Measurements from ENCODE around the gene CAB39L. TPM values are rescaled to one million over a fixed set of nuclear protein-coding genes. Genes with fewer than 3 reads are reported as not detected.

CAB39L gene
- 1 to 10 TPM; 3.4 to 5.9 TPM for total RNA-seq
- total RNA-seq, result 5.4 to 20.5 reads per million in 2 donors

DNA sequence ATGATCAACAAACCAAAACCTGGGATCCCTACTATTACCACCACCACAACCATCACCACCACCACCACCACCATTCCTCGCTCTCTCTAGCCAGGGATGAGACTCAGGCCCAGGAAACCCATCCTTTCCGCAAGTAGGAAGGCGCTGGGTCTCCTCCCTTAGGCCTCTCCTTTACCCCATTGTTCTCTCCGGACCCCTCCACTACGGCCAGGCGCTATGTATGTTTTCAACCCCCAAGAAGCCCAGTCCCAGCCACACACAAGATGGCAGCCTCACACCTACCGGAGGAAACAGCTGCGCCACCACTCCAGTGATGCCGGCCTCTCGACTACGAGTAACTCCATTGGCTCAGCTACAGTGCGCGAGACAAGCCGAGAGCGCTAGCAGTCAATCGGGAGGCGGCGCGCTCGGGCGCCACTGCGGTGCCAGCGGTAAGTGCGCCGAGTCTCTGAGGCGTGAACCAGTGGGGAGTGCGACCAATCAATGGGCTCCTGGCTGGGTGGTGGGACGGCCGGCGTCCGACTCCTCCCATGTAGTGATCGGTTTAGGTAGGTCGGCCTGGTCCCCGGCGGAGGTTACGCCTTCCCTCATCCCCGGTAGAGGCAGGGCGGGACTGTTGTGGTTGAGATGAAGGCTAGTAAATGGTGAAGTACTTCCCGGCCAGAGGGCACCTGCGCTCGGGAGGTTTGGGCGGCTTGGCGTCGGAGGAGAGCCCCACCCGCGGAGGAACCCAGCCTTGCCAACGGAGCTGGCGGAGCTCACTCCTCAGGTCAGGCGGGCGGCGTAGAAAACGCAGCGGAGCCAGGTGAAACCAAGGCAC is at the start of gene CAB39L, which contains the start of gene SETDB2:
Gene CAB39L, minus strand, starts transcription at position 361 of the 820 bp plus-strand sequence. CDS start 61,154 bp downstream, outside the sequence.
Gene SETDB2, plus strand, starts transcription at position 571 of the 820 bp plus-strand sequence. CDS start 7,620 bp downstream, outside the sequence.
- H3K9me3 ChIP-seq (ENCODE audit: control insufficient read depth, low read length, poor library complexity, severe bottlenecking), result no peaks in the 10 kb centered on the region
- no peaks in the 10 kb centered on the region for H3K27me3 Mint-ChIP-seq
- peak; percentile 92 for ATAC-seq
- peak within 1 kb of the TSS; percentile 83 for H3K27ac Mint-ChIP-seq
- H3K4me3 Mint-ChIP-seq, result peak within 1 kb of the TSS; percentile 86
- no peaks in the 10 kb centered on the region for H3K36me3 Mint-ChIP-seq (ENCODE audit: low read depth)
- peak; percentile 96 to 99 (median 97) for DNase-seq
- H3K4me1 Mint-ChIP-seq, result peaks cover 21% of the 10 kb centered on the region

DNA sequence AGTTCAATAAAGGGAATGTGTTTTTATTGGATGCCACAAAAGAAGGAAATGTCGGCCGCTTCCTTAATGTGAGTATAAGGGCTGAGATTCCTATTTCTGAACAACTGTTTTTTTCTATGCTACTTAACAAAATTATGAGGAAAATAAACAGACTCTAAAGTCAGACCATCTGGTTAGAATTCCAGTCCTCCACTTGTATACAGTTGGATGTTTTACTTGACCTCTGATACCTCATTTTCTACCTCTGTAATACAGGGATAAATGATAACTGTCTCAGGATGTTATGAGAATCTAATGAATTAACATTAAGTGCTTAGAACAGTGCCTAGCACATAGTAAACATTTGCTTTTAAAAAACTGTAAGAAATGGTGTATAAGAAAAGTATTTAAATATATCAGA is 44.7 kb upstream of the CAB39L start:
- ATAC-seq (no peak), DNase-seq (no peak)
- H3K9me3 ChIP-seq (ENCODE audit: control insufficient read depth, low read length, poor library complexity, severe bottlenecking), result no peaks in the 10 kb centered on the region
- H3K4me3 Mint-ChIP-seq, result no peak overlapping the region
- H3K27ac Mint-ChIP-seq, result no peak overlapping the region
- H3K27me3 Mint-ChIP-seq, result no peaks in the 10 kb centered on the region
- H3K4me1 Mint-ChIP-seq, result peaks cover 2% of the 10 kb centered on the region
- H3K36me3 Mint-ChIP-seq (ENCODE audit: low read depth), result peaks cover 6% of the 10 kb centered on the region

DNA sequence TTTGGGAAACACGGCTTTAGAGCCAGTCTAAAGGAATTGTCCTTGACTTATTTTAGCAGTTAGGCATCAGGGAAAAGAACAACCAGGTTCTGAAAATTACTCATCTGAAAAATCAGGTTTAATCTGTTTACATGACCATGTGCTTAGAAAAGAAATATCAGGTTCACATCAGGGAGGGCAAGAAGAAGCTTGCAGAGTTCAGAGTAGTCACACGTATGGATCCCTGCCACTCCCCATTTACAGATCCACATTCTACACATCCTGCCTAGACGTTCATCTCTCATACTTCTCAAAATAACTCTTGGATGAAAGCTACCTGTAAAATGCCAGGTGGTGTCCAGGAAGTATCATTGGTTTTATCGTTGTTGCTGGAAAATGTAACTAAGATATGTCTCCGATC is 37.9 kb upstream of the CAB39L start:
- DNase-seq (no peak), ATAC-seq (no peak)
- no peak overlapping the region for H3K27ac Mint-ChIP-seq
- no peak overlapping the region for H3K4me3 Mint-ChIP-seq
- H3K36me3 Mint-ChIP-seq (ENCODE audit: low read depth), result peaks cover 6% of the 10 kb centered on the region
- H3K27me3 Mint-ChIP-seq, result no peaks in the 10 kb centered on the region
- peaks cover 2% of the 10 kb centered on the region for H3K4me1 Mint-ChIP-seq
- no peaks in the 10 kb centered on the region for H3K9me3 ChIP-seq (ENCODE audit: control insufficient read depth, low read length, poor library complexity, severe bottlenecking)

DNA sequence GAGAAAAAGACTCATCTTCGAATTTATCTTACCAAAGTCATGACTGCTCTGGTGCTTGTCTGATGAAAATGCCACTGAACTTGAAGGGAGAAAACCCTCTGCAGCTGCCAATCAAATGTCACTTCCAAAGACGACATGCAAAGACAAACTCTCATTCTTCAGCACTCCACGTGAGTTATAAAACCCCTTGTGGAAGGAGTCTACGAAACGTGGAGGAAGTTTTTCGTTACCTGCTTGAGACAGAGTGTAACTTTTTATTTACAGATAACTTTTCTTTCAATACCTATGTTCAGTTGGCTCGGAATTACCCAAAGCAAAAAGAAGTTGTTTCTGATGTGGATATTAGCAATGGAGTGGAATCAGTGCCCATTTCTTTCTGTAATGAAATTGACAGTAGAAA is 32.7 kb upstream of the CAB39L start:
- no peak for DNase-seq
- Mint-ChIP-seq H3K27ac (no peak overlapping the region), H3K36me3 (ENCODE audit: low read depth) (no peaks in the 10 kb centered on the region), H3K4me3 (no peak overlapping the region), H3K27me3 (no peaks in the 10 kb centered on the region), H3K4me1 (no peaks in the 10 kb centered on the region)
- H3K9me3 ChIP-seq (ENCODE audit: control insufficient read depth, low read length, poor library complexity, severe bottlenecking), result no peaks in the 10 kb centered on the region
- ATAC-seq, result no peak

DNA sequence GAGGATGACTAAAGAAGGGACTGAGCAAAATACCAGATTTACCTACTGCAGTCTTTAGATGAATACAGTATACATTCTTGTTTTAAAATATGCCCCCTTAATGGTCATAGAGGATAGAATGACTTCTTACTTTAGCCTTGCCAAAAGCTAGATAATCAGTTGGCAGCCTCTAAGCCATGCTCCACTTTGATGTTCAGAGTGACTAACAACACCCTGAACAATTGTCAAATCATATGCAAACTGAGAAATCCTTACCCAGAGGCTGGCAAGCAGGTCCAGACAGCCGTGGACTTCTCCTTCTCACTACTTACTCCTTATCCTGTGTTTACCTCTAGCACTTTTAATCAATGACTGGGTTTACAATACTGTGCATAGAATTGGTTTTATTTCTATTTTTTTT is 28.3 kb upstream of the CAB39L start:
- H3K4me3 Mint-ChIP-seq, result no peak overlapping the region
- ATAC-seq (no peak), DNase-seq (no peak)
- no peaks in the 10 kb centered on the region for H3K4me1 Mint-ChIP-seq
- H3K27ac Mint-ChIP-seq, result no peak overlapping the region
- H3K36me3 Mint-ChIP-seq (ENCODE audit: low read depth), result no peaks in the 10 kb centered on the region
- no peaks in the 10 kb centered on the region for H3K27me3 Mint-ChIP-seq
- H3K9me3 ChIP-seq (ENCODE audit: control insufficient read depth, low read length, poor library complexity, severe bottlenecking), result no peaks in the 10 kb centered on the region

DNA sequence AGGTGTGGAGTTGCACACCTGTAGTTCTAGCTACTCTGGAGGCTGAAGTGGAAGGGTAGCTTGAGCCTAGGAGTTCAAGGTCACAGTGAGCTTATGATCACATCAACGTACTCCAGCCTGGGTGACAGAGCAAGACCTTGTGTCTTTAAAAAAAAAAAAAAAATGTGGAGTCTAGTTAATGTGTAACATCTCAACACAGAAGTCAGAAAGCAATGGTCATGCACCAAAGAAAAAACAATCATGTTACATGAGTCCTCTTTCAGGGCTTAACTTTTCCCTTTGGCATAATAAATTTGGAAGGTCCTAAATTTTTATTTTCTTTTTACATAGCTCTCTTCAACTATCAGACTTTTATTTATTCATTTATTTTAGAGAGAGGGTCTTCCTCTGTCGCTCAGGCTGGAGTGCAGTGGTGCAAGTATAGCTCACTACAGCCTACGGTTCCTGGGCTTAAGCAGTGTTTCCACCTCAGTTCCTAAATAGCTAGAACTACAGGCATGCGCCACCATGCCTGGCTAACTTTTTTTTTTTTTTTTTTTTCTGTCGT is 22.5 kb upstream of the CAB39L start:
- H3K4me3 Mint-ChIP-seq, result no peak overlapping the region
- no peak overlapping the region for H3K27ac Mint-ChIP-seq
- peaks cover 5% of the 10 kb centered on the region for H3K36me3 Mint-ChIP-seq (ENCODE audit: low read depth)
- H3K9me3 ChIP-seq (ENCODE audit: control insufficient read depth, low read length, poor library complexity, severe bottlenecking), result no peaks in the 10 kb centered on the region
- no peak for ATAC-seq
- peaks cover 2% of the 10 kb centered on the region for H3K4me1 Mint-ChIP-seq
- DNase-seq, result no peak
- no peaks in the 10 kb centered on the region for H3K27me3 Mint-ChIP-seq

DNA sequence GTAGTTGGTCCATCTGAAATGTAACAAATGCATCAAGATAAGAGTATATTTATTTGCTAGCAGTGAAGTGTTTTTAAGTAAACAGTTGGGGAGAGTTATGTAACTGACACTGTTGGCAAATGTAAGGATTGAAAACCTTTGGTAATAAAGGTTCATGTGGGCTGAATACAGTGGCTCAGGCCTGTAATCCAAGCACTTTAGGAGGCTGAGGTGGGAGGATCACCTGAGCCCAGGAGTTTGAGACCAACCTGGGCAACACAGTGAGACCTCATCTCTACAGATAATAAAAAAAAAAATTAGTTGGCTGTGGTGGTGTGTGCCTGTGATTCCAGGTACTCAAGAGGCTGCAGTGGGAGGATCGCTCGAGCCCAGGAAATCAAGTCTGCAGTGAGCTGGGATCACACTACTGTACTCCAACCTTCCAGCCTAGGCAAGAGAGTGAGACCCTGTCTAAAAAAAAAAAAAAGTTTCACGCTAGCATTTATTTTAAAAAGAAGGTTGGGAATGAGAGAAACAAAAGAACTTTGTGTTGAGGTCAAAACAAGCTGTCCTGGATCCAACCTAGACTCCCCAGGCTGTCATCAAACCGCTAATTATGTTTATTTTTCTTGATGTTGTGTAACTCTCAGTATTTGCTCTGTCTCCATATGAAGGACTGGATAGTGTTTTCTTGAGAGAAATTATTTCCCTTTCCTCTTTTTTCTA is 20.9 kb upstream of the CAB39L start:
- ATAC-seq, result no peak
- H3K36me3 Mint-ChIP-seq (ENCODE audit: low read depth), result peaks cover 7% of the 10 kb centered on the region
- DNase-seq, result no peak

DNA sequence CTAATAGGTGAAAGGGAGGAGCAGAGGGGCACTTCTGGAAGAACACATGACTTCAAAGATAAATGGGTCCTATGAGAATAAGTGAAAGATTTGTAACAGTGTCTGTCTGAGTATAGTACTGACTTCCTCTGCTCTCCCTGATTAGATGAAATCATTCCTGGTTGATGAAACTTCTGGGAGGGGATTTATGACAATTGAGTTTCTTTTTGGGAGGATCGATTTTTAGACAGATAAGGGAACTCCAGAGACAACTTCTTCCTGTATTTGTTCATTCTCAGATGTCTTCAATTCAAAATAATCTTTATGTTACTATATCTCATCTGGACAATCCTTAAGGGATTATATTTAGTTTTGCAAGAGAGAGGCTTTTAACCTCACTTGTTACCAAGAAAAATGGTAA is 20.2 kb upstream of the CAB39L start:
- H3K27me3 Mint-ChIP-seq, result no peaks in the 10 kb centered on the region
- DNase-seq (no peak), ATAC-seq (no peak)
- H3K4me3 Mint-ChIP-seq, result no peak overlapping the region
- H3K4me1 Mint-ChIP-seq, result peaks cover 2% of the 10 kb centered on the region
- peaks cover 7% of the 10 kb centered on the region for H3K36me3 Mint-ChIP-seq (ENCODE audit: low read depth)
- no peaks in the 10 kb centered on the region for H3K9me3 ChIP-seq (ENCODE audit: control insufficient read depth, low read length, poor library complexity, severe bottlenecking)
- H3K27ac Mint-ChIP-seq, result no peak overlapping the region

More for the DNA sequence above, 20.9 kb upstream of the CAB39L start:
- H3K4me1 Mint-ChIP-seq, result peaks cover 2% of the 10 kb centered on the region
- no peak overlapping the region for H3K27ac Mint-ChIP-seq
- no peaks in the 10 kb centered on the region for H3K27me3 Mint-ChIP-seq
- H3K9me3 ChIP-seq (ENCODE audit: control insufficient read depth, low read length, poor library complexity, severe bottlenecking), result no peaks in the 10 kb centered on the region
- no peak overlapping the region for H3K4me3 Mint-ChIP-seq

DNA sequence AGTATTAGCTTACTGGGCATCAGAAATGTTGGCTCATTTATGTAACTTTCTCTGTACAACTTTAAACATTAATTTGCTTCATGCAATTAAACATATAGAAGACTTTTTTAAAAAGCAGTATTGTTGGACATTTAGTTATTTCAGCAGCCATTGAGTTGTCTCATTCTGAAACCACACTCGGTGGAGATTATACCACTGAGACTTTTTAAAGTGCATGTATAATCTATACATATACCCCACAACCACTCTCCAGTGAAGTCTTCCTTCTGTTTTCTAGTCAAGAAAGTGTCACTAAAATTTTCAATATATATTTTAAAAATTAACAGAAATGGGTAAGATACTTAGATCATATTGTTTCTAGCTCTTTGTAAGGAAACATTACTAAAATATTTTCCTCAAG is 15.7 kb upstream of the CAB39L start:
- ATAC-seq, result no peak
- Mint-ChIP-seq H3K4me3 (no peak overlapping the region), H3K27ac (no peak overlapping the region), H3K4me1 (peaks cover 9% of the 10 kb centered on the region), H3K27me3 (no peaks in the 10 kb centered on the region), H3K36me3 (ENCODE audit: low read depth) (peaks cover 9% of the 10 kb centered on the region)
- H3K9me3 ChIP-seq (ENCODE audit: control insufficient read depth, low read length, poor library complexity, severe bottlenecking), result no peaks in the 10 kb centered on the region
- no peak for DNase-seq

DNA sequence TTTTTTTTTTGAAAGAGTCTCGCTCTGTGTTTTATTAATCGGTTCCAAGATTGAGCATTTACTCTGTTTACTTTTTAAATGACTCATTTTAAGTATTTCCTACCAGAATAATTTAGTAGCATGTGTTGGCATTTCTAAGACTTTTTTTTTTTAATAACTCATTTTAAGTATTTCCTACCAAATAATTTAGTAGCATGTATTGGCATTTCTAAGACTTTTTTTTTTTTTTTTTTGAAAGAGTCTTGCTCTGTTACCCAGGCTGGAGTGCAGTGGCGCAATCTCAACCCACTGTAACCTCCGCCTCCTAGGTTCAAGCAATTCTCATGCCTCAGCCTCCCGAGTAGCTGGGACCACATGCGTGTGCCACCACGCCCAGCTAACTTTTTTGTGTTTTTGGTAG is 13.4 kb upstream of the CAB39L start:
- ATAC-seq, result no peak
- no peaks in the 10 kb centered on the region for H3K9me3 ChIP-seq (ENCODE audit: control insufficient read depth, low read length, poor library complexity, severe bottlenecking)
- DNase-seq, result no peak
- H3K27ac Mint-ChIP-seq, result no peak overlapping the region
- H3K27me3 Mint-ChIP-seq, result no peaks in the 10 kb centered on the region
- H3K4me1 Mint-ChIP-seq, result peaks cover 16% of the 10 kb centered on the region
- H3K36me3 Mint-ChIP-seq (ENCODE audit: low read depth), result peaks cover 7% of the 10 kb centered on the region
- H3K4me3 Mint-ChIP-seq, result no peak overlapping the region

DNA sequence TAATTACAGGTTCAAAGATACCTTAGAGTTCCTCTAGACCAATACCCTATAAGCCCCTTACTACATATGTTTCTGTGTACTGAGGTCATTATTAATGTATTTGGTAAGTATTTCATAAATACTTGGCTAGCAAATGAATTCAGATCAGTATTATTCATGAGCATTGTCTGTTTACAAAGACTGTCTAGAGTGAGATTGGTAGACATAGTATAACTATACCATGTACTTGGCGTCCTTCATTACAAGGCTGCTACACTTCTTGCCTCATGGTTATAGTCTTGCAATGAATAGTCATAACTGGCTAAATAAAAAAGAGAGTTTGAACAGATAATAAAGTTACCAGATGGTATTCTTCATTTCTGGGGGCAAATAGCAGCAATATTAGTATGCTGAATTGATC is 12.3 kb upstream of the CAB39L start:
- no peaks in the 10 kb centered on the region for H3K9me3 ChIP-seq (ENCODE audit: control insufficient read depth, low read length, poor library complexity, severe bottlenecking)
- H3K27ac Mint-ChIP-seq, result no peak overlapping the region
- no peaks in the 10 kb centered on the region for H3K27me3 Mint-ChIP-seq
- no peak overlapping the region for H3K4me3 Mint-ChIP-seq
- ATAC-seq, result no peak
- H3K36me3 Mint-ChIP-seq (ENCODE audit: low read depth), result peaks cover 6% of the 10 kb centered on the region
- DNase-seq, result no peak
- H3K4me1 Mint-ChIP-seq, result peaks cover 16% of the 10 kb centered on the region

DNA sequence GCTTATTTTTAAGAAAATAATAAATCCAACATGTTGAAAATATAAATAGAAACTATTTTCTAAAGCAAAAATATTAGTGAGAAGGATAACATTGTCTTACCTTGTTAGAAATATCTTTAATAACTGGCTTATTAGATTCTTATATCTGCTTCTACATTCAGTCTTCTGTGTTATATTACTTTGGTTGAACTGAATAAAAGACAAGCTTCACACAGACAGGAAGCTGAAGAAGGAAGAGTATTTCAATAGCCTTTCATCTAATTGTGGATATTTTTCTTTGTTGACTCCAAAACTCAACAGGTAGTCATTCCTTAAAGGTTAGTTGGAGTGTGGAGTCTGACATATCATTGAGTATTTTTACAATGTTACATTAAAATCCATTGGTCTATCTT is 11.1 kb upstream of the CAB39L start:
- Mint-ChIP-seq H3K4me3 (no peak overlapping the region), H3K4me1 (peaks cover 21% of the 10 kb centered on the region), H3K27ac (no peak overlapping the region), H3K27me3 (no peaks in the 10 kb centered on the region), H3K36me3 (ENCODE audit: low read depth) (peaks cover 9% of the 10 kb centered on the region)
- ATAC-seq (peak; percentile 50), DNase-seq (no peak)
- no peaks in the 10 kb centered on the region for H3K9me3 ChIP-seq (ENCODE audit: control insufficient read depth, low read length, poor library complexity, severe bottlenecking)

DNA sequence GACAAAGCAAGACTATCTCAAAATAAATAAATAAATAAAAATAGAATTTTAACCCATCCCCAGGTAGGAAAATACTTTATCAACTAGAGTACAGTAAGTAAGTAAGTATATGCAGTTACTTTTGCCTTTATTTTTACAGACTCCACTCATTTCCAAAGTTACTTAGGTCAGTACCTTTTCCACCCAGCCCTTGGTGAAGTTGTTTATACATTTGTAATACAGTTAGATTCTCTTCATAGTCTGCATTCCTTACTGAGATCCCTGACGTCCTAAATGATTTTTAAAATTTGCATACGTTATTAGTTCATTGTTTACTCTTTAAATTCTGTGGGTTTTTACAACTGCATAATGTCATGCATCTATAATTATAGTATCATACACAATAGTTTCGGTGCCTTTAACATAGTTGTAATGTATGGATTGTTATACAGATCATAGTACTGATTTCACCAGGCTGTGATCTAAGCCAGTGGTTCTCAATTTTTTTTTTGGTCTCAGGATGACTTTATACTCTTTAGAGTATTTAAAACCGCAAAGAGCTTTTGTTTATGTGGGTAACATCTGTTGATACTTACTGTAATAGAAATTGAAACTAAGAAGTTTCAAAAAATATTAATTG is 10.6 kb upstream of the CAB39L start:
- no peak for DNase-seq
- Mint-ChIP-seq H3K4me3 (peak overlapping the region; percentile 74), H3K27ac (no peak overlapping the region), H3K4me1 (peaks cover 22% of the 10 kb centered on the region), H3K27me3 (no peaks in the 10 kb centered on the region), H3K36me3 (ENCODE audit: low read depth) (peaks cover 9% of the 10 kb centered on the region)
- ATAC-seq, result peak; percentile 90
- H3K9me3 ChIP-seq (ENCODE audit: control insufficient read depth, low read length, poor library complexity, severe bottlenecking), result no peaks in the 10 kb centered on the region

Measured in T-helper 17 cell (primary cell).